C4-2B (cell line): ENCODE measurements around the gene COQ10B.

Experiments used
- CTCF ChIP-seq: fragments of 450-650 bp; conservative IDR thresholded peaks from 2 replicates; pipeline ENCODE4 v1.5.1; 2017; ENCODE audit warnings: mild to moderate bottlenecking
- ZFX ChIP-seq: fragments of 450-650 bp; IDR thresholded peaks from 2 replicates; pipeline ENCODE4 v1.6.1; 2017

- TF ChIP-seq CTCF (no peak), ZFX (no peak)
These were observed 26.4 kb upstream of the COQ10B start for GRCh38 chr2:197426723-197427603.
